Stomach (tissue), 4 donors: ENCODE results near the gene BBX.

Experiments
- EP300 ChIP-seq: sonication (generic); formaldehyde crosslinking; IDR thresholded peaks from one replicate; pipeline ENCODE4 v1.6.1; 2017; ENCODE audit warnings: antibody characterized with exemption
- POLR2A ChIP-seq, 4 donors: fragments of 450-650 bp; IDR thresholded peaks; one replicate each; pipeline ENCODE4 v1.6.1; 2016; ENCODE audit warnings: antibody characterized with exemption in 4 of 4, control low read depth in 2 of 4, mild to moderate bottlenecking in 1 of 4, moderate library complexity in 1 of 4
- TF ChIP-seq, protein P1 (sequence below), 7 experiments: fragments of 450-650 bp in 4 of 7; fragments of 200-600 bp in 3 of 7; sonication (generic) in 3 of 7; IDR thresholded peaks; one replicate each; pipeline ENCODE4 v1.5.1; 2016 to 2019; ENCODE audit warnings: antibody characterized with exemption in 7 of 7, control low read depth in 2 of 7, mild to moderate bottlenecking in 1 of 7

DNA sequence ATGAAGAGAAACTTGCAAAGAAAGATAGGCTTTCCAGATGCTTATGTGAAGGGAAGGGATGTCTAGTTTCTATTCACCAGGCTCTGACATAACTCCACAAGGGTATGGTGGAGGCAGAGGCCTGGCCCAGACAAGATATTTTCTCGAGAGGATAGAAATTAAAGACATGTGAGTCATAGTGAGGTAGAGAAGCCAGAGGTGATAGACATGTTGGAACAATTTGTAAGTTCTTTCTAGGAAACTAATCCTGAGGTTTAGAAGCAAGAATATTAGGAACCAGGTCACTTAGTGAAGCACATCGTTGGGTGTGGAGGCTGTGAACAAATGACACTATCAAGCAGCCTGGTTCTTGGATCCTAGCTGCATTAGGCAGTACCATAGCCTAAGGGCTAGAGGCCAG is 176.9 kb downstream of the BBX start:
- TF ChIP-seq, protein P1, sequence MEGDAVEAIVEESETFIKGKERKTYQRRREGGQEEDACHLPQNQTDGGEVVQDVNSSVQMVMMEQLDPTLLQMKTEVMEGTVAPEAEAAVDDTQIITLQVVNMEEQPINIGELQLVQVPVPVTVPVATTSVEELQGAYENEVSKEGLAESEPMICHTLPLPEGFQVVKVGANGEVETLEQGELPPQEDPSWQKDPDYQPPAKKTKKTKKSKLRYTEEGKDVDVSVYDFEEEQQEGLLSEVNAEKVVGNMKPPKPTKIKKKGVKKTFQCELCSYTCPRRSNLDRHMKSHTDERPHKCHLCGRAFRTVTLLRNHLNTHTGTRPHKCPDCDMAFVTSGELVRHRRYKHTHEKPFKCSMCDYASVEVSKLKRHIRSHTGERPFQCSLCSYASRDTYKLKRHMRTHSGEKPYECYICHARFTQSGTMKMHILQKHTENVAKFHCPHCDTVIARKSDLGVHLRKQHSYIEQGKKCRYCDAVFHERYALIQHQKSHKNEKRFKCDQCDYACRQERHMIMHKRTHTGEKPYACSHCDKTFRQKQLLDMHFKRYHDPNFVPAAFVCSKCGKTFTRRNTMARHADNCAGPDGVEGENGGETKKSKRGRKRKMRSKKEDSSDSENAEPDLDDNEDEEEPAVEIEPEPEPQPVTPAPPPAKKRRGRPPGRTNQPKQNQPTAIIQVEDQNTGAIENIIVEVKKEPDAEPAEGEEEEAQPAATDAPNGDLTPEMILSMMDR (IDR thresholded peaks at IDR 0.05), result no peak
- TF ChIP-seq EP300 (no peak), POLR2A (IDR thresholded peaks at IDR 0.05) (no peak)
